Medulla oblongata (tissue), 1 donor: ENCODE results near the gene MCHR2.
"Not testable (repeated sequence)": the region's sequence is repeated elsewhere in the genome, so short reads cannot be mapped to it uniquely, and the experiment has no call there.

Source experiments
- DNase-seq: peaks from one replicate; pipeline ENCODE4 v3.0.0-alpha.2; 2015; ENCODE audit errors: extremely low spot score

The MCHR2 gene, protein sequence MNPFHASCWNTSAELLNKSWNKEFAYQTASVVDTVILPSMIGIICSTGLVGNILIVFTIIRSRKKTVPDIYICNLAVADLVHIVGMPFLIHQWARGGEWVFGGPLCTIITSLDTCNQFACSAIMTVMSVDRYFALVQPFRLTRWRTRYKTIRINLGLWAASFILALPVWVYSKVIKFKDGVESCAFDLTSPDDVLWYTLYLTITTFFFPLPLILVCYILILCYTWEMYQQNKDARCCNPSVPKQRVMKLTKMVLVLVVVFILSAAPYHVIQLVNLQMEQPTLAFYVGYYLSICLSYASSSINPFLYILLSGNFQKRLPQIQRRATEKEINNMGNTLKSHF

DNA sequence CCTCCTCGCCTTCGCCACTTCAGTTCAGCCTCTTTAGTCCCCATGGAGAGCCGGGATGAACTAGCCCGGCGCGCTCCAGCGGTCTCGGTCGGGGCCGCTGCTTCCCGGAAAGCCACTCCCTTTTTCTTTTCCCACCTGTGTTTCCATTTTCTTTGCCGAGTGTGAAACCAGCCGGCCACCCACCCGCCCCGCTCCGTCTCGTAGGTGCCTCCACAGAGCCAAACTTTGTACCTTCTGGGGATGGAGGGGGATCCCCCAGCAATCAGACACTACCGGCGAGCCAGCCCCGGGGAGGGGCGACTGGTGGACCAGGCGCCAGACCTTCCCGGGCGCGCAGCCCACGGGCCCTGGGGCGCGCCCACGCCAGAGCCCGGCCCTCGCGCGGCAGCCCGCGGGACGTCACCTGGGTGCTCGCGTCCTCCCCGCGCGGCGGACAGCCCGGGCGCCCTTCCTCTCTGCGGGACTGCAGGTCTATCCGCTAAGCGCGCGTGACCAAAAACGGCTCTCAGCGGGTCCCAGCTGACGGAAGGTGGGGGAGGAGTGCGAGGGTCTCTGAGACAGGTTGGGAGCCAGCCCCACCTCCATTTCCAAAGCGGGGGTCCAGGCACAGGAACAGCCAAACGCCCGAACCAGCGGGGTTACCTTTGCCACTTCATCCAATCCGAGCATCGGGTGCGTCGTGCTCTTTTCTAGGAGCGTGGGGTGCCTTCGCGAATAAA is at the start of gene MCHR2:
MCHR2 (minus strand) TSS at position 691 of the 719 bp plus-strand sequence. CDS start 38,076 bp downstream, outside the sequence.
- no peak for DNase-seq

DNA sequence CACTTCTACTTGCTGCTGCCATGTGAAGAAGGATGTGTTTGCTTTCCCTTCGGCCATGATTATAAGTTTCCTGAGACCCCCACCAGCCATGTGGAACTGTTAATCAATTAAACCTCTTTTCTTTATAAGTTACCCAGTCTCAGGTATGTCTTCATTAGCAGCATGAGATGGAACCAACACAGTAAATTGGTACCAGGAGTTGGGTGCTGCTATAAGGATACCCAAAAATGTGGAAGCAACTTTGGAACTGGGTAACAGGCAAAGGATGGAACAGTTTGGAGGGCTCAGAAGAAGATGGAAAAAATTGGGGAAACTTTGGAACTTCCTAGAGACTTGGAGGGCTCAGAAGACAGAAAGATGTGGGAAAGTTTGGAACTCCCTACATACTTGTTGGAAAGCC is 44.5 kb upstream of the MCHR2 start:
- DNase-seq: not testable (repeated sequence)

DNA sequence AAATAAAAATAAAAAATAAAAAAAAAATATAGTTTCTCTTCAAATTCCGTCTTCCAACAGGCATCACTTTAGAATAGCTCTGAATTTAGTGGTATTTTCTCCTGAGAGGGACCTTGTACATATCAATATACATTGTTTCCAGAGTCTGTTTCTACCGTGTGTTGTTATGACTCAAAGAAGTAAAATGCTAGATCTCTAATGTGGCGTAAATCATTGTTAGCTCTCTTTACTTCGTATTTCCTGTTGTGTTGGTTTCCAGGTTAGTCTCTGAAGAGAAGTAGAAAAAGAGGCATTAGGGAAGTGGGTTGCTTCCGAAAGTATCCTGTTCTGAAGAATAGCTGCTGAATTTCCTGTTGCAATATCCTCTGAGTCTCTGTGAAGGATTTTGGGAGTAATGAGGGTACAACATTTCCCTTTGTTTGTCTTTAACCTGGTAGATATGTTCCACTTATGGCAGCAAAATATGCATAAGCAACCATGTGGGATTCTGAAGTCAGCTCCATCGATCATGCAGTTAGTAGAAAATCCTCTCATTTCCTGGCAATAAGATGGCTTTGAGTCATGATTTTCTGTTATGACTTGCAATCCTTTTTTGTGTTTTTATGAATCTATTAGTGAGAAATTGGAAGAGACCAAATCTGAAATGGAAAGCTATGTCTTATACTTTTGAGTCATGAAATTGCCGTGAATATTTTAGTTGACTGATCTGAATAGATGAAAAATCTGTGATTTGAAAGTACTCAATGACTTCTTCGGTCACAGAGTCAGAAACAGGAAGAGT is 42.0 kb upstream of the MCHR2 start:
- no peak for DNase-seq

DNA sequence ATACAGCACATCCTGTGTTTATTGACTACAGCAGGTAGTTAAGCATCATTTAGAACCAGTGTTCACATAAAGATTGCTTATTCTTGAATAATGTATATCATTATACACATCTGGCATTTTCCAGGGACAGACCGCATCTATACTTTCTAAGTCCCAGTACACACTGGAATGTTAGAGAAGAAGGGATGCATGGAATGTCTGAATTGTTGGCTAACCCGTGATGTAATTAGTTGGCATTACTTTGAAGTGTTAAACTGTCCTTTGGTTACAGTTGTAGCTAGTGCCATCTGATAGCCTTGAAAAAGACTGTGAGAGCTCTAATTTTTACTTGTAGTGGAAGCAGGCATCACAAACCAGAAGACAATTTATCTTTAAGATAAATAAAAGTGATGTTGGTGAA is 29.8 kb upstream of the MCHR2 start:
- DNase-seq: no peak

DNA sequence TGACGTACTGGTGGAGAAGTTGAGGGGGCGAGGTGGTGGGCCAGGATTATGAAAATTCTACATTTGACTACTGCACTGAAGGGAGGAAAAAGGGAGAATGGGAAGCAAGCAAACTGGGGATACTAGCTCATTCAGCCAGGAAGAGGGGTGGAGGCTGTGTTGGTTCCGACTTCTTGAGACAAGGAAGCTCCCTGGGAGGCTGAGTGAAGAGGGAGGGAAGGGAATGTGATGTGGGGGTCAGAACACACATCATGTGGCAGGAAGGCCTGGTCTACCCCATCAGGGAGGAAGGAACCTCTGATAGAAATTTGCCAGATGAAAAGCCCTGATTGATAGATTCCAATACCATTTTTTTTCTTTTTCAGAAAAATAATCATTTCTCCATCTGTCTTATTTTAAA is 28.8 kb upstream of the MCHR2 start:
- DNase-seq: no peak

DNA sequence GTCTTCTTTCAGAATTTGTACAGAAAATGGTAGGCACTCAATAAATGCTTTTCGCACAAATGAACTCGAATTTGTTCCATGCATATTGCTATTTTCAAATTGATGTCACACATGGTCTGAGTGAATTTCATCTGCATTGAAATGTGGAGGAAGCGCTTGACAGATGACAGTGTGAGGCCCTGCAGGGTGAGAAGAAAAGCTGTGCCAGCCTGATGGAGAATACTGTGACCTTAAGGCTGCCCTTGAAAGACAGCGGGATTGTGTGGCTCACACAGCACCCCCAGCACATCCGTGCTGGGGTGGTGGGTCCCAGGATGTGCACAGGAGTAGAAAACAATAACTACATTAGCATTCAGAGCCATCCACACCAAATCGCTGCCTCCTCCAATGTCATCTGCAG is 14.8 kb upstream of the MCHR2 start:
- no peak for DNase-seq

DNA sequence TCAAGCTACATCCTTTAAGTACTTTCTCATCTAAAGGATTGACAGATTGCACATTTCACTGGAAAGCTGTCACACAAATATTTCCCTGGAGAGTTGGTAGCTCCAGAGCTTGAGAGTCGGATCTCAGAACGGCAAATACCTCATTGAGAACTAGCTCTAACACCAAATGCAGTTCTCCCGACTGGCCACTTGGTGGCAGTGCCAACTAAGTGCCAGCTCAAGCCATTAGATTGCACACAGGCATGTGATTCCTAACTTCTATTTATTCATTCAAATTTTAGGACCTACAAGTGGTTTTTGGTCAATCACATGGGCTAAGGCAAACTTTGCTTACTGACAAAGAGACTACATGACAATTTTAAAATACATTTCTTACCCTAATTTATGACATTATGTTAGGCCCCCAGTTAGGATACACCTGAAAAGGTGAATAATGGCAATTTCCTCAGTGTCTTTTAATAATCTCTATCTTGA is 7.9 kb upstream of the MCHR2 start:
- DNase-seq: peak; percentile 72

DNA sequence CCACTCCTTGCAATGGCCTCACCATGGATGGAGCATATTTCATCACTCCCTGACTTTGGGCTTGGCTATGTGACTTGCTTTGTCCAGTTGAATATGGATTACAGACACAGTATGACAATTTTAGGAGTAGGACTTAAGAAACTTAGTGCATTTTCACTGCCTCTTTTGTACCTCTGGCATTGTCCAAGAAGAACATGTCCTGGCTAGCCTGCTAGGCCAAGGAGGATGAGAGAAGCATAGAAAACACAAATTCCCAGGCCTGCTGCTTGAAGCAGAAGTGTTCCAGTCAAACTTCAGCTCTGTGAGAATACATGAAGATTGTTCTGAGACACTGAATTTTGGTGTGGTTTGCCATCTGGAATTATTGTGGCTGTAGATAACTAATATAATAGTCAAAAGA is 3.1 kb upstream of the MCHR2 start:
- DNase-seq: no peak

DNA sequence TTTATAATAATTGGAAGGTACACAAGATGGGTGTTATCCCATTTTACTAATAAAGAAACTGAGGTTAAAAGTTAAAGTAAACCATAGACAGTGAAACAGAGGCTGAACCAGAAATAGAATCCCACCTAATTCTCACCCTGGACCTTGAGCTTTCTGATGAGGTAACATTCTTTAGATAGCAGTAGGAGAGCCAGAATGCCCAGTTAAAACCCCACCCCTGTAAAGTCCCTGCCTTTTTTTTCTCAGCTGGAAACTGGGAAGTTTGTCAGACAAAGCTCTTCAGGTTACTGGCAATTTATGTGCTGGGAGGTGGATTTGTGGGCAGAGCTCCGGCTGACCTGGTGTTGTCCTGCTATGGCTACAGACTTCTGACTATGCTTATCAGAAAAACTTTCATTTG is 1.9 kb upstream of the MCHR2 start:
- DNase-seq: no peak

DNA sequence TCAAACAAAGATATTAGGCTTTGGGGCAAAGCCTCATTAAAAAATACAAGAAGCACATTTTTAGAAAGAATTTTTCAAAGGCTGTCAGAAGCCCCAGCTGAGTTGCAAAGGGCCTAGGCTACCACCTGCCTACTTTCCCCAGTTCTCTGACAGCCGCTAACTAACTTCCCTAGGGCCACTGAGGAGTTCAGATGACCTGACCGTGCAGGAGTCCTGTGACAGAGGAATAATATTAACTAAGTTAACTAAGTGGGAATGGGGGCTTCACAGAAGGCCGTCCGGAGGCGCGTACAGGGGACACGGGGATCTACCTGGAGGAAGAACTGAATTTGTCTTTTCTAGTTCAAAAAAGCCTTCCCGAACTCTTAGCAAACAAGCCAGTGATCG is 884 bp downstream of the MCHR2 start:
- DNase-seq: no peak

DNA sequence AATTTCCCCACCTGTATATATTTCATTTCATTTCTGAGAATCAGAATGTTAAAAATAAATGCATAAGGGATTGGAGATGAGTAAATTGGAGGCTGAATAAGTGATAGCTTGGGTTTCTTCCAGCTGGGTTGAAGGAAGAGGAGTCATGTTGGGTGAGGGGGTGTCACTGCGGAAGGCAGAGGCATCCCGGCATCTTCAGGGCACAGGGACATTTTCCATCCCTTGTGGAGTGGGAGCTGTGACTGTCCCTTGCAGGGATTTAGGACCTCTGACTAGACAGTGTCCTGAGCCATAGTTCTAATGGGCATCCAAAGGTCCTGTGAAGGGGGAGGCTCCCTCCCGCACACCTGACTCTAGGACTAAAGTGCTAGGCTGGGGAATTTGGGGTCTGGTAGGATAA is 2.1 kb downstream of the MCHR2 start:
- DNase-seq: no peak

DNA sequence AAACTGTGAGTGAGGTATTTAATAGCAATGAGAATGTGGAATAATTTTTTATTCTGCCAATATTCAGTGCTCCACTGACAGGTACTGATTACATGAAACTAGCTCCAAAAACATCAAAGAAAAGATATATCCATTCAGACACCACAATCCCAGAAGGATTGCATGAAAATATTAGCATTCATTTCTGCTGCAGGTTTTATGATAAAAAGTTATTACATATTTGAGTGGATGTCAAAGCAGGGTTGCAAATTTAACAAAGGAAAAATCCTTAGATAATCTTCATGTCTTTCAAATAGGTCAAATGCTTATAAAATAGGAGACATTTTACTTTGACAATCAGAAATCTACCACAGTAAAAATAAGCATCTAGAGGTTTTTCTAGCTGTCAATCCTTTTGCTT is 13.3 kb downstream of the MCHR2 start:
- DNase-seq: no peak

DNA sequence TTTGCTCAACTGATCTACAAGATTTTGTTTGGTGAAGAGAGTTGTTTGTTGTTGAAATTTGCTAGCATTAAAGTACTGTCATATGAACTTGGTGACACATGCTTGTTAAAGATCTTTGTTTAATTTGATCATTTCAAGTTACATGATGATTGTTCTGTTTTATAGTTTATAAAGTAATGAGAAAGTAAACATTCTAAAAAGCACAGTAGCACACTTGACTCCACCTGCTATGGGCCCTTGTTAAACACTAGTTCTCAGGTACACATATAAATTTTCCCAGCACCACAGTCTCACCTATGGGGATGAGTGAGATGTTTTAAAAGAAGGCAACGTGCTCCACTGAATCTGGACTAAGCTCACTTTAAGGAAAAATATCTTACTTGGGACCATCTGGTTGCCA is 14.1 kb downstream of the MCHR2 start:
- DNase-seq: no peak

DNA sequence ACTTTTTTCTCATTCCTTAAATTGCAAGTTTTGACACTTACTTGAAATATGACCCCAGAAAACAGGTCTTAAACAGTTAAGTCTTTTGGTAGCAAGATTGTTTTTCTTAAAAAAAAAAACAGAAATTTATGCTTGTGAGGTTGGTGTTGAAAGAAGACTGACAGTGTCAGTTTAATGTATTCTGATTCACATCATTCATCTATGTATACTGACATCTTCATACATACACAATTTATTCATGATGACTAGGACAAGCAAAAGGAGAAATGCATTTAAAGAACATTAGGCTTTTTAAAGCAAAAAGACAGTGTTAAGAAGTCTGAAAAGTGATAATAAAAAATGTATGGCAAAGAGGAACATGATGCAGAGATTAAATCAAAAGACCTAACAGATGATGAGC is 27.0 kb downstream of the MCHR2 start:
- no peak for DNase-seq

DNA sequence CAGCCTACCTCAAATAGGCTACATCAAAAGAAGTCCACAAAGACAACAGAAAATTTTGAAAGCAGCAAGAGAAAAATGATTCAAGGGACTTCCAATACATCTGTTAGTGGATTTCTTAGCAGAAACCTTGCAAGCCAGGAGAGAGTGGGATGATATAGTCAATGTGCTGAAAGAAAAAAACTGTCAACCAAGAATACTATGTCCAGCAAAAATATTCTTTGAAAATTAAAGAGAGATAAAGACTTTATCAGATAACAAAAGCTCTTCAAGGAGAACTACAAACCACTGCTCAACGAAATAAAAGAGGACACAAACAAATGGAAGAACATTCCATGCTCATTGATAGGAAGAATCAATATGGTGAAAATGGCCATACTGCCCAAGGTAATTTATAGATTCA is 34.0 kb downstream of the MCHR2 start:
- DNase-seq: no peak

DNA sequence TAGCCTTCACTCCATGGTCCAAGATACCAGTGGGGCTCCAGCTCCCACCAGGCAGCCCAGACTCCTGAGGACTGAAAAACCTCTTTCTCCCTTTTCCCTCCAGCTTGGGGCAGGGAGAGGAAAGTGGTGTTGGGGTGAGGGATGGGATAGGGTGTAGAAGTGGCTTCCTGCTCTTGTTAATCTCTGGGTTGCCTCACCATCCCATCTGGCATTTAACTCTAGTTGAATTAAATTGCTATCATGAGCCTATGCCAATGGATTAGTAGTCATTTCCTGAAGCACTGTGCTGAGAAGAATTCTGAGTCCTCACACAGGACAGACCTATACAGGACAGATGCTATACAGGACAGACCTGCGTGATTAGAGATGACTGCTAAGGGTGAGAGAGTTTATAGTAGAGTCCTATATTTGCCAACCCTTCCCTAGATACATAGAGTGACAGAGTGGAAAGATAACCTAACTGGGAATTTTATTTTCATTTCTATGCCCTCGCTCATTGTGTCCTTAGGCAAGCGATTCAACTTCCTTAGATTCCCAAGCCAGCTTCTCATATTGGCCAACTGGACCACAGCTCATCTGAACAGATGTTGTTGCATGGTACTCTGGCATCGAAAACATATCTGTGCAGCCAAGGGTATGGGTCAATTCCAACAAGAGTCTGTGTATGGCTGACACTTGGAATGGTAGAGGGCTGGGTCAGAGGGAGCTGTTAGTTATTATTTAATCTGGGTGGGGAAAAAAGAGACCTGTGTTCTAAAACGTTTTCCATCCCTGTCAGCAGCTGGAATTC is 42.8 kb downstream of the MCHR2 start:
- no peak for DNase-seq

DNA sequence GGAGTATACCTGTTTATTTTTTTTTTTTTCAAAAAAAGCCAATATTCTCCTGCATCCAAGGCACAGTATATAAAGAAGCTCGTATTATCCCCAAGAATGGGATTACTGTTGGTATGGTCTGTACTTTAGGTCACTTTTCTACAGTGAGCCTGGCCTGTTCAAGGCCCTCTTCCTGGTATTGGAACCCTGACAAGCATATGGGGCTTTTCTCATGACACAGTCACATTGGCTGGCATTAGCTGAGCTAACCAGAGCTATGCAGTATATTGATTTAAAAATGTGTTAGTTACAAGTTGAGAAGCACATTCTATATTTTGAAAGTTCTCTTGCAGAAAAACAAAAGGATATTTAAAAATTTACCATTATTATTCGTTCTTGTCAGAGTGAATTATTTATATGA is 48.0 kb downstream of the MCHR2 start:
- no peak for DNase-seq

DNA sequence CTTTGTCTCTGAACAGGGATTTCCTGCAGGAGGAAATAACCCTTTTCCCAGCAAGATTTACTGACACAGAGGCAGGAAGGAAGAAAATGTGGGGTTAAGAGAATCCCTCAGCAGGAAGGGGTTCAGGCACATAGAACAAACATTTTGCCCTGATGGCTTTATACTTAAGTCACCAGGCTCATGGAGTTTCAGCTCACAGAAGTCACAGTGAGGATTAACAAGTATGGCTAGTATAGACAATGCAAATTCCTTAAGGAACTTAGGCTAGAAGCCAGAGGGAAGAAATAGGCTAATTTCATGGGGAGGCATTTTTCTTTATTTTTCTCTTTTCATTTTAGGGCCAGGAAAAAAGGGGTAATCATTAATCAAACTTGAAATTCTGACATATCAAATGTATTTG is 50.2 kb downstream of the MCHR2 start:
- no peak for DNase-seq

DNA sequence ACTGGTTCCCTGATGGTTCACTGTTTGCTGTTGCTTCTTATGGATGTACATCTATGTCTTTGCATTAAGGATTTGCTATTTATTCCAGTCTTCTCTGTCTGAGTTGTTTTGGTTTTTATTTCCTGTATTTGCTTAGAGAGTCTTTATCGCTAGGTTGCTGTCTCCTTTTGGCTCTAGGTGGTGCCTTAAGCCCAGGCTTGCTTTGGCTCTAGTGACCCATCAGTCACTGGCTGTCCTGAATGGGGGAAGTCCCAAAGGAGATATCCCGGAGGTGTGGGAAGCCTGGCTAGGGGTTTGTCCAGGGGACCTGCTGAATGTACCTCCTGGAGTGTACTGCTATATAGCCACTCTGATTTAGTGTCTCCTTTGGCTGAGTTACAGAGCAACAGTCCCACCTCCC is 53.4 kb downstream of the MCHR2 start:
- DNase-seq: no peak

DNA sequence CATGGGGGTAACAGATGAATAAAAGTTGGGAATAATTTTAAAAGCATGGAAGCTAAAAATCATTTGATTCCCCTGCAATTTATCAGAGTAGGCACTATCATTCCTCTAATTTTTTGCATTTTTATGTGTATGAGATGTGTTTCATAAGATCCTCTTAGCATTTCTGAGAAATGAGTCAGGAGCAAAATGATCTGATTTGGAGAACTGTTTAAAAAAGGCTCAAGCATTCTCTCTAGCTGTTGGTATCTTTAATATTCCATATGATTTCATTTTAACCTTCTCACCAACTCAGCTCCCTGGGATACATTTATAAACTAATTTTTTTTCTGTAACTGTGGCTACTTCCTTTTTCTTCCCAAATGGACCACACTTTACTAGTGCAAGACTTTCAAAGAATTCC is 60.9 kb downstream of the MCHR2 start:
- no peak for DNase-seq

DNA sequence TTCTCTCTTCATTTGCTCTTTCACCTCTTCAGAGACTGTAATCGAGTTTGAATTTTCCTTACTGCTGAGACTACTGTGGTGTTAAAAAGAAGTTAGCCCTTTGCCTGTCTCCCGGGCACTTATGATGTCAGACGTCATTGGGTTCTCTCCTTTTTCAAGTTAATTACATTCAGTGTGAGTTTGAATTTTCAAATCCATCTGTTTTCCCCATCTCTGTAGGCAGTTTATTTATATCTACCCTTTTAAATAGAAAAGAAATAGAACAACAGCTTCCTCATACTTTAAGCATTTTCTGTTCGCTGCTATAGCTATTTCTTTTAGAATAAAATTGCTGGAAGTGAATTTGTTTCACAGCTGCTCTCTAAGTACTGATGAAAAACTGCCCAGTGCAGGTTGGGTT is 81.4 kb downstream of the MCHR2 start:
- no peak for DNase-seq
